HepG2 (cell line): ENCODE data around the gene DUSP15. TPM values are rescaled to one million over a fixed set of nuclear protein-coding genes. Genes with fewer than 3 reads are reported as not detected.
A peak's percentile ranks its signal among the peaks of the same experiment; 100 is the strongest.

Source experiments
- GABPB1 ChIP-seq: IDR thresholded peaks from 2 replicates; pipeline ENCODE4 v1.6.1; 2016; ENCODE audit warnings: mild to moderate bottlenecking, missing genetic modification reagents, moderate library complexity, missing compliant biosample characterization
- HNF4G ChIP-seq, 2 experiments: sonication (generic) in 1 of 2; formaldehyde crosslinking in 1 of 2; IDR thresholded peaks; 2 replicates each; pipeline versions ENCODE4 v1.4.0 to v1.6.1; 2011 to 2020; ENCODE audit warnings: borderline replicate concordance in 2 of 2, low read depth in 2 of 2, mild to moderate bottlenecking in 2 of 2, low read length in 1 of 2, missing genetic modification reagents in 1 of 2, moderate library complexity in 1 of 2
- TGIF2 ChIP-seq: IDR thresholded peaks from 2 replicates; pipeline ENCODE4 v1.6.1; 2016; ENCODE audit warnings: control low read depth, missing compliant biosample characterization
- ZNF552 ChIP-seq: sonication (generic); formaldehyde crosslinking; IDR thresholded peaks from 2 replicates; pipeline ENCODE4 v1.9.0; 2022; ENCODE audit warnings: missing genetic modification reagents, mild to moderate bottlenecking, borderline replicate concordance
- polyA plus RNA-seq, 8 experiments: library from polyadenylated mRNA; depleted of rRNA in 3 of 8; stranded (reverse) in 7 of 8; unstranded in 1 of 8; fragments of >200 nt; fragmentation: Illumina TruSeq in 4 of 8; extraction: Trizol in 4 of 8; gene quantifications; 2 replicates each; pipeline versions ENCODE4 v1.2.1 to v1.2.3, GENCODE V29; 2011 to 2016; ENCODE audit warnings: low read depth in 4 of 8, missing spikeins in 1 of 8, mixed read lengths in 1 of 8; ENCODE audit not compliant: insufficient read depth in 1 of 8
- total RNA-seq, 5 experiments: library from RNA; depleted of rRNA; stranded (reverse); fragments of >200 nt; fragmentation: Illumina TruSeq; extraction: Trizol; gene quantifications; 2 replicates each; pipeline ENCODE4 v1.2.3, GENCODE V29; 2016; ENCODE audit warnings: low read depth in 1 of 5
- TF ChIP-seq, protein P1 (sequence below), 2 experiments: IDR thresholded peaks; 2 replicates each; pipeline ENCODE4 v1.6.1; 2011 to 2012; ENCODE audit warnings: low read length in 2 of 2, borderline replicate concordance in 1 of 2, low read depth in 1 of 2, mild to moderate bottlenecking in 1 of 2, moderate library complexity in 1 of 2
- TF ChIP-seq, protein P2 (sequence below): sonication (generic); formaldehyde crosslinking; IDR thresholded peaks from 2 replicates; pipeline ENCODE4 v1.9.0; 2021; ENCODE audit warnings: missing genetic modification reagents, mild to moderate bottlenecking, borderline replicate concordance
- TF ChIP-seq, protein P3 (sequence below): IDR thresholded peaks from 2 replicates; pipeline ENCODE4 v1.6.1; 2016; ENCODE audit warnings: missing compliant biosample characterization, missing genetic modification reagents, borderline replicate concordance

Gene DUSP15
- total and polyA plus RNA-seq, 2 of the 13 experiments (the other 11 are each of a cell fraction or from before 2014, with no cell fraction given) = 0.17 to 0.93 TPM

DNA sequence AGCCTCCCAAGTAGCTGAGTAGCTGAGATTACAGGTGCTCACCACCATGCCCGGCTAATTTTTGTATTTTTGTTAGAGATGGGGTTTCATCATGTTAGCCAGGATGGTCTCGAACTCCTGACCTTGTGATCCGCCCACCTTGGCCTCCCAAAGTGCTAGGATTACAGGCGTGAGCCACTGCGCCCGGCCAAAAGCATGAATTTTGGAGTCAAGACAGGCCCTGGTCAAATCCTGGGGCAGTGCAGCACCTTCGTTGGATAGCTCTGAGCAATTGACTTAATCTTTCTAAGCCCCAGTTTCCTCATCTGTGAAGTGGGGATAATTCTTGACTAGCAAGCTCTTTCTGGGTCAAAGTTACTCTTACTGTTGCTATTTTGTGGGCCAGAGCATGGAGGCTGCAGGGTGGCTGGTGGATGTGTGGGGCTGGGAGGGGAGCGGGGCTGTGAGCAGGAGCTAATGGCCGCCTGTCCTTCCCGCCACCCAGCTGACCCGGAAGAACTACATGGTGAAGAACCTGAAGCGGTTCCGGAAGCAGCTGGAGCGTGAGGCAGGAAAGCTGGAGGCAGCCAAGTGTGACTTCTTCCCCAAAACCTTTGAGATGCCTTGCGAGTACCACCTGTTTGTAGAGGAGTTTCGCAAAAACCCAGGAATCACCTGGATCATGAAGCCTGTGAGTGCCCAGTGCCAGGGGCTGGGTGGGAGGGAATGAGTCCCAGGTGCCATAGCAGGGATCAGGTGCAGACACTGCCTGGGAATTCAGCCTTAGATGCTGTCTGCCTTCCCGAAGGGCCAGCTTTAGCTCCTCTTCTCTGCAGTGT lies 39.1 kb upstream of the DUSP15 start (continued):
- TF ChIP-seq, protein P1, sequence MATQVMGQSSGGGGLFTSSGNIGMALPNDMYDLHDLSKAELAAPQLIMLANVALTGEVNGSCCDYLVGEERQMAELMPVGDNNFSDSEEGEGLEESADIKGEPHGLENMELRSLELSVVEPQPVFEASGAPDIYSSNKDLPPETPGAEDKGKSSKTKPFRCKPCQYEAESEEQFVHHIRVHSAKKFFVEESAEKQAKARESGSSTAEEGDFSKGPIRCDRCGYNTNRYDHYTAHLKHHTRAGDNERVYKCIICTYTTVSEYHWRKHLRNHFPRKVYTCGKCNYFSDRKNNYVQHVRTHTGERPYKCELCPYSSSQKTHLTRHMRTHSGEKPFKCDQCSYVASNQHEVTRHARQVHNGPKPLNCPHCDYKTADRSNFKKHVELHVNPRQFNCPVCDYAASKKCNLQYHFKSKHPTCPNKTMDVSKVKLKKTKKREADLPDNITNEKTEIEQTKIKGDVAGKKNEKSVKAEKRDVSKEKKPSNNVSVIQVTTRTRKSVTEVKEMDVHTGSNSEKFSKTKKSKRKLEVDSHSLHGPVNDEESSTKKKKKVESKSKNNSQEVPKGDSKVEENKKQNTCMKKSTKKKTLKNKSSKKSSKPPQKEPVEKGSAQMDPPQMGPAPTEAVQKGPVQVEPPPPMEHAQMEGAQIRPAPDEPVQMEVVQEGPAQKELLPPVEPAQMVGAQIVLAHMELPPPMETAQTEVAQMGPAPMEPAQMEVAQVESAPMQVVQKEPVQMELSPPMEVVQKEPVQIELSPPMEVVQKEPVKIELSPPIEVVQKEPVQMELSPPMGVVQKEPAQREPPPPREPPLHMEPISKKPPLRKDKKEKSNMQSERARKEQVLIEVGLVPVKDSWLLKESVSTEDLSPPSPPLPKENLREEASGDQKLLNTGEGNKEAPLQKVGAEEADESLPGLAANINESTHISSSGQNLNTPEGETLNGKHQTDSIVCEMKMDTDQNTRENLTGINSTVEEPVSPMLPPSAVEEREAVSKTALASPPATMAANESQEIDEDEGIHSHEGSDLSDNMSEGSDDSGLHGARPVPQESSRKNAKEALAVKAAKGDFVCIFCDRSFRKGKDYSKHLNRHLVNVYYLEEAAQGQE (IDR thresholded peaks at IDR 0.05; ENCODE audit: borderline replicate concordance in 1 of 2, low read depth in 1 of 2, low read length in 2 of 2) = no peak
- TF ChIP-seq, protein P2, sequence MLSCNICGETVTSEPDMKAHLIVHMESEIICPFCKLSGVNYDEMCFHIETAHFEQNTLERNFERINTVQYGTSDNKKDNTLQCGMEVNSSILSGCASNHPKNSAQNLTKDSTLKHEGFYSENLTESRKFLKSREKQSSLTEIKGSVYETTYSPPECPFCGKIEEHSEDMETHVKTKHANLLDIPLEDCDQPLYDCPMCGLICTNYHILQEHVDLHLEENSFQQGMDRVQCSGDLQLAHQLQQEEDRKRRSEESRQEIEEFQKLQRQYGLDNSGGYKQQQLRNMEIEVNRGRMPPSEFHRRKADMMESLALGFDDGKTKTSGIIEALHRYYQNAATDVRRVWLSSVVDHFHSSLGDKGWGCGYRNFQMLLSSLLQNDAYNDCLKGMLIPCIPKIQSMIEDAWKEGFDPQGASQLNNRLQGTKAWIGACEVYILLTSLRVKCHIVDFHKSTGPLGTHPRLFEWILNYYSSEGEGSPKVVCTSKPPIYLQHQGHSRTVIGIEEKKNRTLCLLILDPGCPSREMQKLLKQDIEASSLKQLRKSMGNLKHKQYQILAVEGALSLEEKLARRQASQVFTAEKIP = no peak
- no peak for TF ChIP-seq TGIF2
- no peak for TF ChIP-seq HNF4G (IDR thresholded peaks at IDR 0.05; ENCODE audit: borderline replicate concordance, low read depth, low read length)
- no peak for TF ChIP-seq HNF4G (CRISPR knock-in tag; IDR thresholded peaks at IDR 0.05; ENCODE audit: borderline replicate concordance, low read depth)
- TF ChIP-seq, protein P3, sequence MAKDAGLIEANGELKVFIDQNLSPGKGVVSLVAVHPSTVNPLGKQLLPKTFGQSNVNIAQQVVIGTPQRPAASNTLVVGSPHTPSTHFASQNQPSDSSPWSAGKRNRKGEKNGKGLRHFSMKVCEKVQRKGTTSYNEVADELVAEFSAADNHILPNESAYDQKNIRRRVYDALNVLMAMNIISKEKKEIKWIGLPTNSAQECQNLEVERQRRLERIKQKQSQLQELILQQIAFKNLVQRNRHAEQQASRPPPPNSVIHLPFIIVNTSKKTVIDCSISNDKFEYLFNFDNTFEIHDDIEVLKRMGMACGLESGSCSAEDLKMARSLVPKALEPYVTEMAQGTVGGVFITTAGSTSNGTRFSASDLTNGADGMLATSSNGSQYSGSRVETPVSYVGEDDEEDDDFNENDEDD (CRISPR knock-in tag) = no peak
- no peak for TF ChIP-seq ZNF552 (CRISPR knock-in tag)
- peak; percentile 59 for TF ChIP-seq GABPB1
